ENCODE results near the gene TWIST2. TPM values are rescaled to one million over a fixed set of nuclear protein-coding genes. Genes with fewer than 3 reads are reported as not detected.

The TWIST2 gene
- total and polyA plus RNA-seq, 8 donors: 0.58 to 58.0 (median 12.3) TPM

- H3K27me3 ChIP-seq: peaks cover 0 to 6% (median 0%) of the 10 kb centered on the region in 3 donors
- no peaks in the 10 kb centered on the region for H3K9me3 ChIP-seq
- 59 to 72% (median 66%) methylated on average over 13 of the region's 13 CpGs for WGBS, 5 donors
- intact Hi-C loops (cut with DNase I; ENCODE audit: low total_unique reads): no loop called here
- TF ChIP-seq POLR2AphosphoS5 (IDR thresholded peaks at IDR 0.05): no peak
- no peak for TF ChIP-seq EP300 (IDR thresholded peaks at IDR 0.05)
- TF ChIP-seq POLR2A (IDR thresholded peaks at IDR 0.05): no peak
- TF ChIP-seq, protein P1, sequence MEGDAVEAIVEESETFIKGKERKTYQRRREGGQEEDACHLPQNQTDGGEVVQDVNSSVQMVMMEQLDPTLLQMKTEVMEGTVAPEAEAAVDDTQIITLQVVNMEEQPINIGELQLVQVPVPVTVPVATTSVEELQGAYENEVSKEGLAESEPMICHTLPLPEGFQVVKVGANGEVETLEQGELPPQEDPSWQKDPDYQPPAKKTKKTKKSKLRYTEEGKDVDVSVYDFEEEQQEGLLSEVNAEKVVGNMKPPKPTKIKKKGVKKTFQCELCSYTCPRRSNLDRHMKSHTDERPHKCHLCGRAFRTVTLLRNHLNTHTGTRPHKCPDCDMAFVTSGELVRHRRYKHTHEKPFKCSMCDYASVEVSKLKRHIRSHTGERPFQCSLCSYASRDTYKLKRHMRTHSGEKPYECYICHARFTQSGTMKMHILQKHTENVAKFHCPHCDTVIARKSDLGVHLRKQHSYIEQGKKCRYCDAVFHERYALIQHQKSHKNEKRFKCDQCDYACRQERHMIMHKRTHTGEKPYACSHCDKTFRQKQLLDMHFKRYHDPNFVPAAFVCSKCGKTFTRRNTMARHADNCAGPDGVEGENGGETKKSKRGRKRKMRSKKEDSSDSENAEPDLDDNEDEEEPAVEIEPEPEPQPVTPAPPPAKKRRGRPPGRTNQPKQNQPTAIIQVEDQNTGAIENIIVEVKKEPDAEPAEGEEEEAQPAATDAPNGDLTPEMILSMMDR (IDR thresholded peaks at IDR 0.05): no peak
- H3K27ac ChIP-seq: no peak overlapping the region
- H3K4me1 ChIP-seq: peaks cover 0 to 5% (median under 1%) of the 10 kb centered on the region in 4 donors
- H3K36me3 ChIP-seq: no peaks in the 10 kb centered on the region
- no peak for DNase-seq
- H3K4me3 ChIP-seq: no peak overlapping the region
Measured at GRCh38 chr2:238942726-238943300, 94.9 kb downstream of the TWIST2 start.

- DNase-seq: peak in 1 of 2 donors; percentile 13
- no peak overlapping the region for H3K27ac ChIP-seq
- H3K4me1 ChIP-seq: peaks cover 0 to 7% (median 4%) of the 10 kb centered on the region in 4 donors
- no peak for TF ChIP-seq POLR2A (IDR thresholded peaks at IDR 0.05)
- TF ChIP-seq EP300 (IDR thresholded peaks at IDR 0.05): no peak
- TF ChIP-seq, protein P1 (IDR thresholded peaks at IDR 0.05): no peak
- TF ChIP-seq POLR2AphosphoS5 (IDR thresholded peaks at IDR 0.05): no peak
- no peaks in the 10 kb centered on the region for H3K9me3 ChIP-seq
- intact Hi-C loops (cut with DNase I; ENCODE audit: low total_unique reads): no loop called here
- WGBS, 5 donors: 78 to 83% (median 82%) methylated on average over 14 of the region's 14 CpGs
- H3K27me3 ChIP-seq: peaks cover 0 to 6% (median 0%) of the 10 kb centered on the region in 3 donors
- H3K36me3 ChIP-seq: no peaks in the 10 kb centered on the region
- no peak overlapping the region for H3K4me3 ChIP-seq
Measured at GRCh38 chr2:238943338-238944067, 95.6 kb downstream of the TWIST2 start.

DNA sequence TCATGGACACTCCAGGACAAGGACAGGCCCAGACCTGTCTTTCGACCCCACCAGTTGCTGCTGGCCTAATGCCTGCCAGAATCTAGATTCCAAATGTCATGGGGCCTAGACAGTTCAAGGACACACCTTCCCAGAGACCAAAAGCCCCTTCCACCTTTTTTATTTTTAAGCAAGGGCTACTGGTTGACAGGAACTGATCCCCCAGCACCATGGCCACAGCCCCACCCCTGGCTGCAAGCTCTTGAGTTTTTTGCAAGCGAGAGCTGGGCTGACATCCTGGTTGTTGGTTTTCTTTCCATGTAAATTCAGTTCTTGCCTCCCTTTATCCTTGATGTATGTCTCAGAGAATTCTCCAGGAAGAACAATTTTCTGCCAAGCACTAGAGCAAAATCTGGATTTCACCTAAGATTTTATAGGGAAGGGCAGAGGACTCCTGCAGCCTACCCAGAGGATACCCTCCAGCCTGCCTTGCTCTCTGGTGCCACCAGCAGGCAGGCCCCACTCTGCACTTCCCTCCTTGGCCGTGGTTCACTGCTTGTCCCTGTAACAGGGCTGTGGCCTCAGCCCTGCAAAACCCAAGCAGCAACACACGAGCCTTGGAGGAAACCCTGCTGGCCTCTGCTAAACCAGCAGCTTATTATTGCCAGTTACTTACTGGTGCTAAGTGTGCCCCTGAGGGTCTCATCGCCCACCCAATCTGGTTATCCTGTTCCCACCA lies 97.7 kb downstream of the TWIST2 start:
- Histone ChIP-seq H3K4me3 (no peak overlapping the region), H3K36me3 (no peaks in the 10 kb centered on the region), H3K27ac (no peak overlapping the region), H3K9me3 (no peaks in the 10 kb centered on the region), H3K27me3 (peaks cover 0 to 16% (median 0%) of the 10 kb centered on the region in 3 donors), H3K4me1 (peaks cover 0 to 7% (median 4%) of the 10 kb centered on the region in 4 donors)
- WGBS, 5 donors: 56 to 72% (median 61%) methylated on average over 5 of the region's 5 CpGs
- intact Hi-C loops (cut with DNase I; ENCODE audit: low total_unique reads): no loop called here
- DNase-seq: peak; percentile 41 to 43
- no peak for TF ChIP-seq EP300 (IDR thresholded peaks at IDR 0.05)
- TF ChIP-seq, protein P1 (IDR thresholded peaks at IDR 0.05): peak in 5 of 7 experiments; percentile 45 to 78 (median 52)
- TF ChIP-seq POLR2A (IDR thresholded peaks at IDR 0.05): no peak
- TF ChIP-seq POLR2AphosphoS5 (IDR thresholded peaks at IDR 0.05): no peak

Data from stomach (tissue), 9 donors.